ENCODE measurements around the gene BCAM.
"Not testable (repeated sequence)": the region's sequence is repeated elsewhere in the genome, so short reads cannot be mapped to it uniquely, and the experiment has no call there.

The BCAM gene

GRCh38 chr19:44856421-44857083, 47.6 kb downstream of the BCAM start:
- no peak for DNase-seq

GRCh38 chr19:44857837-44858236, 48.9 kb downstream of the BCAM start:
- no peak for DNase-seq

DNA sequence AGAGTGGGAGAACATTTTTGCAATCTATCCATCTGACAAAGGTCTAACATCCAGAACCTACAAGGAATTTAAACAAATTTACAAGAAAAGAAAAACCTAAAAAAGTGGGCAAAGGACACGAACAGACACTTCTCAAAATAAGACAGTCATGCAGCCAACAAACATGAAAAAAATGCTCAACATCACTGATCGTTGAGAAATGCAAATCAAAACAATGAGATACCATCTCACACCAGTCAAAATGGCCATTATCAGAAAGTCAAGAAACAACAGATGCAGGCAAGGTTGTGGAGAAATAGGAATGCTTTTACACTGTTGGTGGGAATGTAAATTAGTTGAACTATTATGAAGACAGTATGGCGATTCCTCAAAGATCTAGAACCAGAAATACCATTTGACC, 52.7 kb downstream of the BCAM start:
- not testable (repeated sequence) for DNase-seq

GRCh38 chr19:44863990-44864389, 55.1 kb downstream of the BCAM start:
- DNase-seq: no peak

DNA sequence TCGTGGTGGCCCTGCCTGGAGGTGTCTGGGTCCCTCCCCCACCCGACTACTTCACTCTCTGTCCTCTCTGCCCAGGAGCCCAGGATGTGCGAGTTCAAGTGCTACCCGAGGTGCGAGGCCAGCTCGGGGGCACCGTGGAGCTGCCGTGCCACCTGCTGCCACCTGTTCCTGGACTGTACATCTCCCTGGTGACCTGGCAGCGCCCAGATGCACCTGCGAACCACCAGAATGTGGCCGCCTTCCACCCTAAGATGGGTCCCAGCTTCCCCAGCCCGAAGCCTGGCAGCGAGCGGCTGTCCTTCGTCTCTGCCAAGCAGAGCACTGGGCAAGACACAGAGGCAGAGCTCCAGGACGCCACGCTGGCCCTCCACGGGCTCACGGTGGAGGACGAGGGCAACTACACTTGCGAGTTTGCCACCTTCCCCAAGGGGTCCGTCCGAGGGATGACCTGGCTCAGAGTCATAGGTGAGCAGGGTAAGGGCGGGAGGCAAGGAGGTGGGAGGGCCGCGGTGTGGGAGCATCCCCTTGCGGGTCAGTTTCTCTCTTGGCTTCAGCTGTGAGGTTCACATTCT, 56.4 kb downstream of the BCAM start:
- no peak for DNase-seq

DNA sequence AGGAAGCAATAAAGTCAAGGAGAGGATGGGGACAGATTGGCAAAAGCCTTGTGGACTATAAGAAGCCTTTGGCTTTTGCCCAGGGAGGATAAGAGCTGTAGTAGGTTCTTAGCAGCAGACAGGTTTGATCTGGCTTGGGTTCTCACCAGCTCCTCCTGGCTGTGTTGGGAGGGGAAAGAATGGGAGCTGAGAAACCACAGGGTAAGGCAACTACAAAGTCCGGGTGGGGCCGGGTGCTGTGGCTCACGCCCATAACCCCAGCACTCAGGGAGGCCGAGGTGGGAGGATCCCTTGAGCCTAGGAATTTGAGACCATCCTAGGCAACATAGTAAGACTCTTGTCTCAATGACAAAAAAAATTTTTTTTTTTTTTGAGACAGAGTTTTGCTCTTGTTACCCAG, 57.8 kb downstream of the BCAM start:
- DNase-seq: no peak

DNA sequence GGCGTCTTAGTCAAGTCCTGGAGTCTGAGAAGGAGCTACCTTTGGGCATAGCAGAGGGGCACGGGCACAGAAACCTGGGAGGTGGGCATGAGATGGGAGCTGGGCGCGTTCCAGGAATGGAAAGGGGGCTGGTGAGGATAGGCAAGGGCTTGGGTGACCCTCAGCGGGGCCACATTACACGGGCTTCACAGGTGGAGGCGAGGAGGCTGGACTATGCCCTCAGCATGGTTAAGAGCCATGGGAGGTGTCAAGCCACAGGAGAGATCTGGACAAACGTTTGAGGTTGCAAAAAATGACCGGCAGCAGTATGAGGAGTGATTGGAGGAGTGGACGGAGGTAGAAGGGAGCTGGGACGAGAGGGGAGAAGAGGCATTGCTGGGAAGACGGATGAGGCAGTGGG, 58.7 kb downstream of the BCAM start:
- DNase-seq: no peak

GRCh38 chr19:44869733-44870470, 61.0 kb downstream of the BCAM start:
- no peak for DNase-seq
